HEK293T (cell line): ENCODE measurements around the gene CFAP43.

ENCODE experiments used
- CTCF ChIA-PET: fragments of 350-600 bp; formaldehyde crosslinking; extraction: SDS; loops from one replicate; lab custom pipeline; 2021; ENCODE audit warnings: antibody characterized with exemption, inconsistent platforms; lab: Yijun Ruan, JAX
- POLR2A ChIA-PET: fragments of 350-600 bp; formaldehyde crosslinking; extraction: SDS; loops from one replicate; lab custom pipeline; 2020; ENCODE audit warnings: antibody characterized with exemption, inconsistent platforms; lab: Yijun Ruan, JAX
- DNase-seq: peaks from one replicate; pipeline ENCODE4 v3.0.0; 2012; ENCODE audit warnings: mixed read lengths; ENCODE audit errors: extremely low spot score
- ARNT ChIP-seq: fragments of 450-650 bp; IDR thresholded peaks from 2 replicates; pipeline ENCODE4 v1.6.1; 2017; ENCODE audit warnings: mild to moderate bottlenecking
- BHLHE40 ChIP-seq: fragments of 450-650 bp; IDR thresholded peaks from 2 replicates; pipeline ENCODE4 v1.6.1; 2016; ENCODE audit warnings: mild to moderate bottlenecking, moderate library complexity, borderline replicate concordance
- CTBP1 ChIP-seq: fragments of 450-650 bp; IDR thresholded peaks from 2 replicates; pipeline ENCODE4 v1.6.1; 2016; ENCODE audit warnings: borderline replicate concordance
- ELF4 ChIP-seq: fragments of 450-650 bp; IDR thresholded peaks from 2 replicates; pipeline ENCODE4 v1.6.1; 2017; ENCODE audit warnings: antibody characterized with exemption
- FOXA1 ChIP-seq: fragments of 450-650 bp; IDR thresholded peaks from 2 replicates; pipeline ENCODE4 v1.6.1; 2016; ENCODE audit warnings: mild to moderate bottlenecking
- FOXK2 ChIP-seq: fragments of 450-650 bp; IDR thresholded peaks from 2 replicates; pipeline ENCODE4 v1.6.1; 2016; ENCODE audit warnings: mild to moderate bottlenecking
- FOXM1 ChIP-seq: fragments of 450-650 bp; IDR thresholded peaks from 2 replicates; pipeline ENCODE4 v1.6.1; 2017; ENCODE audit warnings: mild to moderate bottlenecking, borderline replicate concordance
- HDGF ChIP-seq: fragments of 450-650 bp; IDR thresholded peaks from 2 replicates; pipeline ENCODE4 v1.6.1; 2017; ENCODE audit warnings: antibody characterized with exemption, borderline replicate concordance
- L3MBTL2 ChIP-seq: fragments of 450-650 bp; conservative IDR thresholded peaks from 2 replicates; pipeline ENCODE4 v1.6.1; 2016; ENCODE audit warnings: mild to moderate bottlenecking
- LEF1 ChIP-seq: fragments of 450-650 bp; IDR thresholded peaks from 2 replicates; pipeline ENCODE4 v1.6.1; 2017; ENCODE audit warnings: mild to moderate bottlenecking, borderline replicate concordance
- NFRKB ChIP-seq: fragments of 450-650 bp; IDR thresholded peaks from 2 replicates; pipeline ENCODE4 v1.6.1; 2016; ENCODE audit warnings: mild to moderate bottlenecking, moderate library complexity
- SP1 ChIP-seq: fragments of 450-650 bp; IDR thresholded peaks from 2 replicates; pipeline ENCODE4 v1.6.1; 2017
- SUZ12 ChIP-seq: fragments of 450-650 bp; IDR thresholded peaks from 2 replicates; pipeline ENCODE4 v1.6.1; 2016; ENCODE audit warnings: mild to moderate bottlenecking
- TARDBP ChIP-seq: fragments of 450-650 bp; IDR thresholded peaks from 2 replicates; pipeline ENCODE4 v1.6.1; 2016
- ZNF384 ChIP-seq: fragments of 450-650 bp; IDR thresholded peaks from 2 replicates; pipeline ENCODE4 v1.6.1; 2016
- TF ChIP-seq, protein P1 (sequence below): fragments of 450-650 bp; IDR thresholded peaks from 2 replicates; pipeline ENCODE4 v1.6.1; 2016

The CFAP43 gene

DNA sequence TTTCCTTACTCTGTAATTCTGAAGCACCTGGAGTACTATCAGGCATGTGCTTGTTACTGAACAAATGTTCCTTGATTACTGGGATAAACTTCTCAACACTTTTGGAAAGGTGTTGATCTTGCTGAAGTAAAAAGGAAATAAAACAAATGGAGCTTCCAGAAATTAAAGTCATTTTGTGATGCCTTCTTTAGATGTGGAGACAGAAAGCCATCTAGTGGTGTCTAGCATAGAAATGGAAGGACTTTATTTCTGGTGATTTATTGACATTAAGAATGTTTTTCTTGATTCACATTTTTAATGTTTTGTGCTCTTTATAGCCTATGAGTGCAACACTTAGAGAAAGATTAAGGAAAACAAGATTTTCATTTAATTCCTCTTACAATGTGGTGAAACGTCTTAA lies 108.8 kb downstream of the CFAP43 start:
- no peak for DNase-seq
- TF ChIP-seq NFRKB, result no peak
- TF ChIP-seq CTBP1, result no peak
- TF ChIP-seq TARDBP, result no peak
- no peak for TF ChIP-seq FOXA1
- no peak for TF ChIP-seq LEF1
- no peak for TF ChIP-seq ARNT
- TF ChIP-seq ELF4, result no peak
- no peak for TF ChIP-seq BHLHE40
- no peak for TF ChIP-seq FOXK2
- TF ChIP-seq HDGF, result no peak
- TF ChIP-seq ZNF384, result no peak
- TF ChIP-seq FOXM1, result no peak
- ChIA-PET CTCF (interaction anchor here (1.0 to 1.3 kb wide), 2 partner anchors 24 to 235 kb away, joined by 3 to 4 read pairs; no protein-coding TSS in a partner anchor), POLR2A (interaction anchor here (0.7 to 1.5 kb wide), 2 partner anchors 10 to 426 kb away, joined by 3 read pairs; no protein-coding TSS in a partner anchor)

DNA sequence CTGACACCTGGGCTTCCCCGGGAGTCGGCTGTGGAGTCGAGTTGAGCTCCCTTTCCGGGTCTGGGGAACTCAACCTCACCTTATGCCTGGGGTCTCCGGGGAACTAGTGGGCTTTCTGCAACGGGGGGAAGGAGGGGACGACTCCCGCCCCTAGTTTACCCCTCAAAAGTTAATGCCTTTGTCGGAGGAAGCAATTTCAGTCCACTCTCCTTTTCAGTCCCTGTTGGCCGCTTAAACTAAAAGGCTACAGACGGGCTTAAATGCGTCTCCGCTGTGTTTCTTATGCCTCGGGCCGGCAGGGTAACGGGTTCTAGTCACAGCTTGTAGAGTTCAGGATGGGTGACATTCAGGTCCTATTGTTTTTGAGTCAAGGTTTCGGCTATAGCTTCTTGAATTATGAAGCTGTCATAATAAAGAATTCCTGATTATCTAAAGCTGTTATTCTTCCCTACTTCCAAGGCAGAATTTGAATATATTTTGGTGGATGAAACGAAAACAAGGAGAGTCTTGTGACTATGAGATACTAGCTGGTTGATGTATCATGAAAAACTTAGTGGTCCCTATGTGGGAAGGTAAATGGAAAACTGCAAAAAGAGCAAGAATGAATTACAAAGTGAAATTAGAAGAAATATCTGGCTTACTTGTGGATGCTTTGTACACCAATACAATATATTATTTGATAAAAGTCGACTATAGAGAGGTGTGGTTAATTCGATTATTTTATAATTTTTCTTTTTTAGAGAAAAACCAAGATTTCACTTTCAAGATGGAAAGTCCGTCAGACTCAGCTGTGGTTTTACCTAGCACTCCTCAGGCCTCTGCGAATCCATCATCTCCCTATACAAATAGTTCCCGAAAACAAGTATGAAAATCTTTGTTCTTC lies 109.7 kb downstream of the CFAP43 start:
- POLR2A ChIA-PET, result interaction anchor here (0.6 to 2.2 kb wide), 19 partner anchors 11 to 234 kb away, joined by 3 to 10 read pairs (median 4); partner anchors contain the start of genes GSTO1 and STN1
- CTCF ChIA-PET, result interaction anchor here (0.6 to 1.9 kb wide), 14 partner anchors 8 to 287 kb away, joined by 3 to 9 read pairs (median 3); no protein-coding TSS in a partner anchor
- TF ChIP-seq SUZ12 (no peak), TARDBP (no peak), FOXM1 (no peak), L3MBTL2 (no peak), FOXA1 (no peak), BHLHE40 (no peak), ARNT (no peak), CTBP1 (no peak), LEF1 (no peak), FOXK2 (no peak)
- DNase-seq, result peak; percentile 35

DNA sequence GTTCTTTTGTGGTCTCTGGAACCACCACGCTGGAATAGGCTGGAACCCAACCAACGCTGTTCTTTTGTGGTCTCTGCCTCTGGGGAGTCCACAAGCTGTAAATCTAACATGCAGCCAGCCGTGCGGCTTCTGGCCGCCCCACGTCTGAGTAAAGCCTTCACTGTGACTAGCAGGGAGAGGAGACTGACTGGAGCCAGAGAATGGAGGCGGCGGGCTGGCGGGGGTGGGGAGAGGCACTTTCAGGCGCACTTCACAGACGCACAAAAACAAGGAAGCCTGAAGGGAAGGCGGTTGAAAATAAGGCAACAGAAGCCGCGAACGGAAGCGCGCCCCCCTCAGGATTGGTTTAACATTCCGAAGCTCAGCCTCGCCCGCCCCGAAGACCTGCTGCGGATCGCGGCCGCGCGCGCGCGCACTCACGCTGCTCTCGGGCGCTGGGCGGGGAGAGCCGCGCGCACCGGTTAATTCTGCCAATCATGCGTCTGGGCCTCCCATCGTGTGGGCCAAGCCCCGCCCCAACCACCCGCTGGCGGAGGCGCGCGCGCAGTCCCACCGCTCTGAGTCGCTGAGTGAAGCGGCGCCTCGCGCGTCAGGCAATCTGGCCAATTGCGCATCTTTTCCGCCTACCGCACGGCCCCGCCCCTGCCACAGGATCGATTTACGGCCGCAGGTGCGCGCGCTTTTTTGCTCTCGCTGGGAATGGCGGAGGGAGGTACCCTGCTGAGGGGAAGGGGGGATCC lies 110.5 kb downstream of the CFAP43 start, which contains the start of gene SFR1:
Gene SFR1, plus strand, starts transcription at position 687 of the 740 bp plus-strand sequence. Its CDS starts 13 bp downstream, at position 700.
- TF ChIP-seq SUZ12 (no peak), CTBP1 (no peak; the same call in 1 of the 2 replicates), L3MBTL2 (peak; percentile 56), HDGF (peak; percentile 87; the same call in 1 of the 2 replicates), ZNF384 (no peak)
- TF ChIP-seq, protein P1, sequence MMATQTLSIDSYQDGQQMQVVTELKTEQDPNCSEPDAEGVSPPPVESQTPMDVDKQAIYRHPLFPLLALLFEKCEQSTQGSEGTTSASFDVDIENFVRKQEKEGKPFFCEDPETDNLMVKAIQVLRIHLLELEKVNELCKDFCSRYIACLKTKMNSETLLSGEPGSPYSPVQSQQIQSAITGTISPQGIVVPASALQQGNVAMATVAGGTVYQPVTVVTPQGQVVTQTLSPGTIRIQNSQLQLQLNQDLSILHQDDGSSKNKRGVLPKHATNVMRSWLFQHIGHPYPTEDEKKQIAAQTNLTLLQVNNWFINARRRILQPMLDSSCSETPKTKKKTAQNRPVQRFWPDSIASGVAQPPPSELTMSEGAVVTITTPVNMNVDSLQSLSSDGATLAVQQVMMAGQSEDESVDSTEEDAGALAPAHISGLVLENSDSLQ, result peak; percentile 97
- DNase-seq, result peak; percentile 97
- ChIA-PET POLR2A (interaction anchor here (0.6 to 2.2 kb wide), 29 partner anchors 11 to 532 kb away, joined by 3 to 10 read pairs (median 4); partner anchors contain the start of genes GSTO1 and STN1), CTCF (interaction anchor here (0.6 to 1.9 kb wide), 14 partner anchors 9 to 286 kb away, joined by 3 to 9 read pairs (median 4); no protein-coding TSS in a partner anchor)

DNA sequence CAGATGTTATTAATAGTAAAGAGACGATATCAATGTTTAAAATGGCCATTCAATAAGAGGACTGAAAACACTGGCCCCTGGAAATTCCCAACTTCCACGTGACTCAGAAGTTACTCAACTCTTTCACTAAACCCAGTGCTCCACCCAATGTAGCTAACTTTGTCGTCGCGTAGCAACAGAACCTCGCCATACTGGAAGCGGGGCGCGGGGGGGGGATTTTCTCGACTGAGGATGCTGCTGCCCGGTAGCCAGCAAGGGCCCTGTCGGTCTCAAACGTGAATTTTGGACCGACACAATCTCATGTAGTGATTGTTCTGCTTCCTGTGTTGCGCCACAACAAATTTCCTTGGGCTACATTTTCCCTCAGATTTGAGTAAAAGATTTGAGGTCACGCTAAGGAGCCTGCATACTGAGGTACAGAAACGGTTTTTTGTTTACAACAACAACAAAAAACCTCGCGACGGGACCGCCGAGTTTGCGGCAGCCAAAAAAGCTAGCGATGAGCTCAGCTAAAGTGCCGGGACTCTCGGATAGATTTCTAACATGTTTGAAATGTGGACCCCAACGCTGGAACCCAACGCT lies 111.2 kb downstream of the CFAP43 start:
- ChIA-PET POLR2A (interaction anchor here (0.7 to 2.2 kb wide), 24 partner anchors 9 to 532 kb away, joined by 3 to 10 read pairs (median 4); partner anchors contain the start of genes GSTO1, ITPRIP and STN1), CTCF (interaction anchor here (0.6 to 1.9 kb wide), 5 partner anchors 11 to 329 kb away, joined by 3 to 9 read pairs (median 5); no protein-coding TSS in a partner anchor)
- TF ChIP-seq HDGF (no peak), L3MBTL2 (peak; percentile 63), SP1 (no peak), FOXA1 (no peak)
- peak; percentile 51 for DNase-seq

DNA sequence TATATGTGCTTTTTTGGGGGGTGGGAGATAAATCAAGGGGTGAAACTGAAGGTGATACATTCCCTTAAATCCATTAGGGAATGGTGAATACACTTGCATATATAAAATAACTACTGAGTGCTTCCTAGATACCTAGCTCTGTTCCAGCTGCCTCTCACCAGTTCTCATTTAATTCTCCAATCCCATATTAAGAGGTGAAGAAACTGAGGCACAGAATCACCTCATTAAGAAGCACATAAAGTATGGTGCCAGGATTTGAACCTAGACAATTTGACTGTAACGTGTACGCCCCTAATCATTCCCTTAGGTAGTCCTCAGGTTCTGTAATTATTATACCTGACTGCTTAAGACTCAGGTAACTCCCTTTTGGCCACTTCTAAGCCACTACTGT lies 111.7 kb downstream of the CFAP43 start:
- no peak for TF ChIP-seq SUZ12
- no peak for TF ChIP-seq ZNF384
- TF ChIP-seq NFRKB, result no peak
- TF ChIP-seq BHLHE40, result no peak
- no peak for TF ChIP-seq FOXM1
- TF ChIP-seq FOXA1, result no peak
- TF ChIP-seq TARDBP, result no peak
- TF ChIP-seq SP1, result no peak
- no peak for TF ChIP-seq ARNT
- TF ChIP-seq FOXK2, result no peak
- no peak for TF ChIP-seq L3MBTL2
- TF ChIP-seq LEF1, result no peak
- TF ChIP-seq HDGF, result no peak
- no peak for TF ChIP-seq CTBP1
- no peak for TF ChIP-seq ELF4
- TF ChIP-seq, protein P1, result no peak
- CTCF ChIA-PET, result interaction anchor here (0.7 to 1.8 kb wide), 2 partner anchors 233 to 329 kb away, joined by 3 to 5 read pairs; no protein-coding TSS in a partner anchor
- POLR2A ChIA-PET, result interaction anchor here (0.7 to 2.2 kb wide), 15 partner anchors 8 to 233 kb away, joined by 3 to 8 read pairs (median 4); partner anchors contain the start of genes GSTO1 and ITPRIP

More for the DNA sequence above, 111.7 kb downstream of the CFAP43 start:
- no peak for DNase-seq
